Gastrocnemius medialis (tissue), 4 donors: Measurements from ENCODE around the gene ST6GAL2. TPM values are rescaled to one million over a fixed set of nuclear protein-coding genes. Genes with fewer than 3 reads are reported as not detected.

Experiments used
- ATAC-seq, 2 donors: fragments of 150-250 bp; one replicate each; pipeline ENCODE4 v1.9.1; 2016
- DNase-seq, 2 donors: peaks; one replicate each; pipeline ENCODE4 v3.0.0-alpha.2; 2019
- H3K27ac ChIP-seq, 4 donors: fragments of 200-600 bp; sonication (generic); 1 replicate in 1 of 4; 2 replicates in 3 of 4; pipeline ENCODE4 v1.5.1; 2016 to 2018; ENCODE audit warnings: mild to moderate bottlenecking in 2 of 4, moderate library complexity in 1 of 4
- H3K27me3 ChIP-seq, 3 donors: fragments of 200-600 bp; sonication (generic) in 2 of 3; 1 replicate in 1 of 3; 2 replicates in 2 of 3; pipeline versions ENCODE4 v1.5.1 to v1.6.0; 2016 to 2019; ENCODE audit warnings: mild to moderate bottlenecking in 1 of 3, moderate library complexity in 1 of 3
- H3K36me3 ChIP-seq, 2 donors: fragments of 200-600 bp; sonication (generic) in 1 of 2; one replicate each; pipeline ENCODE4 v1.5.1; 2017 to 2018
- H3K4me1 ChIP-seq, 2 donors: fragments of 200-600 bp; sonication (generic) in 1 of 2; one replicate each; pipeline ENCODE4 v1.5.1; 2016 to 2017; ENCODE audit warnings: mild to moderate bottlenecking in 2 of 2
- H3K4me3 ChIP-seq, 4 donors: fragments of 200-600 bp; sonication (generic) in 3 of 4; 1 replicate in 1 of 4; 2 replicates in 3 of 4; pipeline ENCODE4 v1.5.1; 2016 to 2019; ENCODE audit warnings: mild to moderate bottlenecking in 2 of 4
- H3K9me3 ChIP-seq, 3 donors: fragments of 200-600 bp; sonication (generic) in 2 of 3; 1 replicate in 1 of 3; 2 replicates in 2 of 3; pipeline ENCODE4 v1.5.1; 2016 to 2019
- CTCF ChIP-seq, 5 experiments: fragments of 450-650 bp in 3 of 5; fragments of 200-600 bp in 2 of 5; sonication (generic) in 2 of 5; IDR thresholded peaks in 4 of 5; conservative IDR thresholded peaks in 1 of 5; 1 replicate in 4 of 5; 2 replicates in 1 of 5; pipeline ENCODE4 v1.5.1; 2016 to 2019; ENCODE audit warnings: antibody characterized with exemption in 5 of 5, mild to moderate bottlenecking in 3 of 5, moderate library complexity in 3 of 5
- POLR2A ChIP-seq, 2 donors: fragments of 450-650 bp; IDR thresholded peaks; one replicate each; pipeline ENCODE4 v1.6.1; 2017; ENCODE audit warnings: antibody characterized with exemption in 2 of 2, mild to moderate bottlenecking in 2 of 2, moderate library complexity in 2 of 2
- in situ Hi-C, 4 donors: fragments of 200-750 bp; cut with MboI; loops; one replicate each; pipeline versions ENCODE4 v1.15.0 to v1.8.0; 2017; ENCODE audit warnings: low sequenced_read_pairs in 4 of 4
- intact Hi-C: fragments of 100-400 bp; cut with DNase I; formaldehyde crosslinking; loops from one replicate; pipeline ENCODE4 v1.15.1; 2023; ENCODE audit warnings: low total_unique reads
- total RNA-seq, 4 donors: library from RNA; depleted of rRNA; stranded (reverse); fragments of >200 nt; gene quantifications; one replicate each; pipeline versions ENCODE4 v1.1.0 to v1.2.3, GENCODE V29; 2016

ST6GAL2 gene
- total RNA-seq, 4 donors from 2014 or later = not detected

- in situ Hi-C loops (no loop called here), intact Hi-C loops (no loop called here)
- DNase-seq = no peak
- Histone ChIP-seq H3K27ac (no peak overlapping the region), H3K4me1 (no peaks in the 10 kb centered on the region), H3K27me3 (peaks cover 0 to 3% (median 0%) of the 10 kb centered on the region in 3 donors), H3K4me3 (no peak overlapping the region), H3K36me3 (no peaks in the 10 kb centered on the region), H3K9me3 (no peaks in the 10 kb centered on the region)
- no peak for ATAC-seq
- TF ChIP-seq POLR2A (IDR thresholded peaks at IDR 0.05) = no peak
- no peak for TF ChIP-seq CTCF (IDR thresholded peaks at IDR 0.05 in 4 of 5, conservative IDR thresholded peaks at IDR 0.05 in 1 of 5)
Measured at GRCh38 chr2:106878206-106878605, 7.8 kb downstream of the ST6GAL2 start.

- no peak overlapping the region for H3K27ac ChIP-seq
- in situ Hi-C loops (no loop called here), intact Hi-C loops (no loop called here)
- no peak overlapping the region for H3K4me3 ChIP-seq
- ATAC-seq (no peak), DNase-seq (no peak)
- no peaks in the 10 kb centered on the region for H3K4me1 ChIP-seq
- no peak for TF ChIP-seq CTCF (IDR thresholded peaks at IDR 0.05 in 4 of 5, conservative IDR thresholded peaks at IDR 0.05 in 1 of 5)
- no peak for TF ChIP-seq POLR2A (IDR thresholded peaks at IDR 0.05)
- H3K9me3 ChIP-seq = no peaks in the 10 kb centered on the region
- no peaks in the 10 kb centered on the region for H3K36me3 ChIP-seq
- H3K27me3 ChIP-seq = no peaks in the 10 kb centered on the region
Measured at GRCh38 chr2:106876699-106877098, 9.3 kb downstream of the ST6GAL2 start.

- H3K27me3 ChIP-seq = no peaks in the 10 kb centered on the region
- no peak overlapping the region for H3K4me3 ChIP-seq
- no peak overlapping the region for H3K27ac ChIP-seq
- no peaks in the 10 kb centered on the region for H3K9me3 ChIP-seq
- DNase-seq = no peak
- H3K36me3 ChIP-seq = no peaks in the 10 kb centered on the region
- no peak for ATAC-seq
- intact Hi-C loops (no loop called here), in situ Hi-C loops (no loop called here)
- no peaks in the 10 kb centered on the region for H3K4me1 ChIP-seq
- TF ChIP-seq CTCF (IDR thresholded peaks at IDR 0.05 in 4 of 5, conservative IDR thresholded peaks at IDR 0.05 in 1 of 5) = no peak
- TF ChIP-seq POLR2A (IDR thresholded peaks at IDR 0.05) = no peak
Measured at GRCh38 chr2:106869512-106870275, 16.3 kb downstream of the ST6GAL2 start.

GRCh38 chr2:106868275-106868674 is 17.7 kb downstream of the ST6GAL2 start:
- Histone ChIP-seq H3K27me3 (no peaks in the 10 kb centered on the region), H3K9me3 (no peaks in the 10 kb centered on the region), H3K4me1 (no peaks in the 10 kb centered on the region), H3K4me3 (no peak overlapping the region), H3K27ac (no peak overlapping the region), H3K36me3 (no peaks in the 10 kb centered on the region)
- in situ Hi-C loops (no loop called here), intact Hi-C loops (no loop called here)
- ATAC-seq (no peak), DNase-seq (no peak)
- TF ChIP-seq CTCF (IDR thresholded peaks at IDR 0.05 in 4 of 5, conservative IDR thresholded peaks at IDR 0.05 in 1 of 5) (no peak), POLR2A (IDR thresholded peaks at IDR 0.05) (no peak)
